ENCODE results near the gene LRRC32. TPM values are rescaled to one million over a fixed set of nuclear protein-coding genes. Genes with fewer than 3 reads are reported as not detected.

LRRC32 gene
- total RNA-seq, 1 experiment from 2014 or later = 0.46 TPM

- H3K36me3 Mint-ChIP-seq (ENCODE audit: insufficient read depth in 1 of 3, low read depth in 3 of 3) = peaks cover 0 to 2% (median 0%) of the 10 kb centered on the region in 3 experiments; a peak in 1 of 7 replicates
- Histone ChIP-seq H3K23ac (ENCODE audit: insufficient read length, low read depth, low read length) (no peak overlapping the region), H2BK120ac (ENCODE audit: low read depth, low read length, poor library complexity, severe bottlenecking) (no peak overlapping the region), H2AK5ac (ENCODE audit: insufficient read length, low read length) (no peak overlapping the region), H4K8ac (replicated peaks; ENCODE audit: insufficient read length, low read depth, low read length) (no peak overlapping the region), H3K18ac (ENCODE audit: insufficient read length, low read depth, low read length) (no peak overlapping the region), H4K5ac (ENCODE audit: insufficient read length, low read depth, low read length) (no peak overlapping the region), H3K4ac (ENCODE audit: low read depth, low read length) (no peak overlapping the region; the same call in 1 of the 2 replicates), H2BK15ac (ENCODE audit: low read depth, low read length) (no peak overlapping the region), H3K14ac (ENCODE audit: insufficient read depth, low read length) (no peak overlapping the region), H4K91ac (ENCODE audit: insufficient read length, low read depth, low read length) (no peak overlapping the region), H3T11ph (ENCODE audit: low read length) (no peak overlapping the region), H3K9ac (ENCODE audit: extremely low read depth, insufficient read length, low read length) (no peak overlapping the region), H3K4me1 (ENCODE audit: insufficient read depth, low read length) (peaks cover 12% of the 10 kb centered on the region; the same call in 1 of the 2 replicates), H3K23me2 (ENCODE audit: insufficient read length, low read depth, low read length, poor library complexity, severe bottlenecking) (no peaks in the 10 kb centered on the region), H3K27me3 (ENCODE audit: insufficient read depth, low read length) (no peaks in the 10 kb centered on the region), H3K9me3 (ENCODE audit: control insufficient read depth, low read depth, low read length) (no peaks in the 10 kb centered on the region), H2BK20ac (ENCODE audit: low read depth, low read length, poor library complexity, severe bottlenecking) (no peak overlapping the region), H3K27ac (ENCODE audit: insufficient read length, low read depth, low read length) (no peak overlapping the region), H2AFZ (ENCODE audit: low read length) (no peak overlapping the region), H3K4me2 (ENCODE audit: insufficient read depth, insufficient read length, low read length) (no peak overlapping the region), H3K79me1 (ENCODE audit: insufficient read depth, low read depth, low read length, poor library complexity, severe bottlenecking) (no peaks in the 10 kb centered on the region), H4K20me1 (ENCODE audit: control insufficient read depth, insufficient read depth, insufficient read length) (no peaks in the 10 kb centered on the region), H3K79me2 (ENCODE audit: insufficient read depth, low read length) (no peaks in the 10 kb centered on the region), H2BK12ac (ENCODE audit: insufficient read length, low read depth, low read length) (no peak overlapping the region), H2BK5ac (ENCODE audit: insufficient read length, low read length) (no peak overlapping the region), H3K56ac (ENCODE audit: insufficient read length, low read depth, low read length) (no peak overlapping the region)
- H3K4me1 Mint-ChIP-seq = peaks cover 50 to 51% of the 10 kb centered on the region in 2 experiments
- H3K27me3 Mint-ChIP-seq (ENCODE audit: low read depth) = no peaks in the 10 kb centered on the region; the same call in 1 of the 2 replicates
- peak overlapping the region in 2 of 3 experiments; percentile 8 to 45; a peak in 3 of 7 replicates for H3K27ac Mint-ChIP-seq
- no CpG with 5 or more reads among the region's 3 CpGs for WGBS (ENCODE audit: extremely low coverage, insufficient read length, low lambda C conversion rate)
- no peak for DNase-seq
- no peak overlapping the region for H3K4me3 Mint-ChIP-seq
- H3K9me3 Mint-ChIP-seq = peaks cover 0 to 1% of the 10 kb centered on the region in 2 experiments; a peak in 2 of 5 replicates
- TF ChIP-seq, protein P1, sequence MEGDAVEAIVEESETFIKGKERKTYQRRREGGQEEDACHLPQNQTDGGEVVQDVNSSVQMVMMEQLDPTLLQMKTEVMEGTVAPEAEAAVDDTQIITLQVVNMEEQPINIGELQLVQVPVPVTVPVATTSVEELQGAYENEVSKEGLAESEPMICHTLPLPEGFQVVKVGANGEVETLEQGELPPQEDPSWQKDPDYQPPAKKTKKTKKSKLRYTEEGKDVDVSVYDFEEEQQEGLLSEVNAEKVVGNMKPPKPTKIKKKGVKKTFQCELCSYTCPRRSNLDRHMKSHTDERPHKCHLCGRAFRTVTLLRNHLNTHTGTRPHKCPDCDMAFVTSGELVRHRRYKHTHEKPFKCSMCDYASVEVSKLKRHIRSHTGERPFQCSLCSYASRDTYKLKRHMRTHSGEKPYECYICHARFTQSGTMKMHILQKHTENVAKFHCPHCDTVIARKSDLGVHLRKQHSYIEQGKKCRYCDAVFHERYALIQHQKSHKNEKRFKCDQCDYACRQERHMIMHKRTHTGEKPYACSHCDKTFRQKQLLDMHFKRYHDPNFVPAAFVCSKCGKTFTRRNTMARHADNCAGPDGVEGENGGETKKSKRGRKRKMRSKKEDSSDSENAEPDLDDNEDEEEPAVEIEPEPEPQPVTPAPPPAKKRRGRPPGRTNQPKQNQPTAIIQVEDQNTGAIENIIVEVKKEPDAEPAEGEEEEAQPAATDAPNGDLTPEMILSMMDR (conservative IDR thresholded peaks at IDR 0.05) = no peak
Measured at GRCh38 chr11:76699451-76700091, 29.0 kb upstream of the LRRC32 start.

All from H9 (cell line).